KMS-11 (cell line): ENCODE measurements around the gene TMEM92.

Source experiments
- H2AFZ ChIP-seq: fragments of 200-600 bp; sonication (generic); 2 replicates; pipeline ENCODE4 v1.6.1; 2016; ENCODE audit warnings: antibody characterized with exemption, mixed run types, low read depth
- H3K27ac ChIP-seq: fragments of 200-600 bp; sonication (generic); 2 replicates; pipeline ENCODE4 v1.6.1; 2016; ENCODE audit warnings: mild to moderate bottlenecking, mixed run types
- H3K27me3 ChIP-seq: fragments of 200-600 bp; sonication (generic); 2 replicates; pipeline ENCODE4 v1.6.1; 2017; ENCODE audit warnings: mild to moderate bottlenecking, low read depth, mixed run types, moderate library complexity; ENCODE audit not compliant: insufficient read depth
- H3K36me3 ChIP-seq: fragments of 200-600 bp; sonication (generic); 2 replicates; pipeline ENCODE4 v1.6.1; 2017; ENCODE audit warnings: mild to moderate bottlenecking, mixed run types; ENCODE audit not compliant: insufficient read depth
- H3K4me1 ChIP-seq: fragments of 200-600 bp; sonication (generic); 2 replicates; pipeline ENCODE4 v1.6.1; 2016; ENCODE audit warnings: mild to moderate bottlenecking, low read depth, mixed run types; ENCODE audit not compliant: poor library complexity, severe bottlenecking
- H3K4me2 ChIP-seq: fragments of 200-600 bp; sonication (generic); 2 replicates; pipeline ENCODE4 v1.7.0; 2016; ENCODE audit warnings: mild to moderate bottlenecking, mixed run types
- H3K4me3 ChIP-seq: fragments of 200-600 bp; sonication (generic); IDR thresholded peaks from 2 replicates; pipeline ENCODE4 v1.6.1; 2017; ENCODE audit warnings: low read depth, low read length, mixed read lengths; ENCODE audit not compliant: insufficient read depth
- H3K79me2 ChIP-seq: fragments of 200-600 bp; sonication (generic); 2 replicates; pipeline ENCODE4 v1.6.1; 2016; ENCODE audit warnings: low read depth, mixed run types; ENCODE audit not compliant: insufficient read depth
- H3K9ac ChIP-seq: fragments of 200-600 bp; sonication (generic); 2 replicates; pipeline ENCODE4 v1.6.1; 2016; ENCODE audit warnings: mild to moderate bottlenecking, mixed run types
- H4K20me1 ChIP-seq: fragments of 200-600 bp; sonication (generic); 2 replicates; pipeline ENCODE4 v1.6.1; 2016; ENCODE audit warnings: mild to moderate bottlenecking, mixed run types; ENCODE audit not compliant: insufficient read depth
- TF ChIP-seq, protein P1 (sequence below): fragments of 200-600 bp; sonication (generic); conservative IDR thresholded peaks from 2 replicates; pipeline ENCODE4 v1.6.1; 2017; ENCODE audit warnings: low read depth, mild to moderate bottlenecking, antibody characterized with exemption, low read length, moderate library complexity, mixed read lengths

TMEM92 gene

DNA sequence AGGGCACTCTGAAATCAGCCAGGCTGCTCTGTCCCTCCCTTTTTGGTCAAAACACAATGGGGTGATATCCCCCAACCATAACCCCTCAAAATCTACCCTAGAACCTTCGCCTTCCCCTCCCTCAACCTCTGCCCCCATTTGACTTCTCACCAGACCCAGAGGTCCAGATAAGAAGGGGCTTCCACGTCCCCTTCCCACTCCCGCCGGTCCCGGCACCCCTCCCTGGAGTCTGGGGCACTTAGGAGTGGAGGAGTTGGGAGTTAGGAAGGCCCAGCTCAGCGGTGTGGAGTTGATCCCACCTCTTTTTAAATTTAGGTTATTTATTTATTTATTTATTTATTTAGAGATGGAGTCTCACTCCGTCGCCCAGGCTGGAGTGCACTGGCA, 619 bp upstream of the TMEM92 start:
- Histone ChIP-seq H3K4me1 (peaks cover 6% of the 10 kb centered on the region), H3K9ac (no peak overlapping the region), H3K79me2 (no peaks in the 10 kb centered on the region), H4K20me1 (no peaks in the 10 kb centered on the region), H2AFZ (peak overlapping the region; percentile 87; the same call in 1 of the 2 replicates), H3K4me3 (no peak overlapping the region), H3K36me3 (no peaks in the 10 kb centered on the region), H3K27me3 (peaks cover 55% of the 10 kb centered on the region), H3K4me2 (peak overlapping the region; percentile 70; the same call in 1 of the 2 replicates), H3K27ac (no peak overlapping the region)
- TF ChIP-seq, protein P1, sequence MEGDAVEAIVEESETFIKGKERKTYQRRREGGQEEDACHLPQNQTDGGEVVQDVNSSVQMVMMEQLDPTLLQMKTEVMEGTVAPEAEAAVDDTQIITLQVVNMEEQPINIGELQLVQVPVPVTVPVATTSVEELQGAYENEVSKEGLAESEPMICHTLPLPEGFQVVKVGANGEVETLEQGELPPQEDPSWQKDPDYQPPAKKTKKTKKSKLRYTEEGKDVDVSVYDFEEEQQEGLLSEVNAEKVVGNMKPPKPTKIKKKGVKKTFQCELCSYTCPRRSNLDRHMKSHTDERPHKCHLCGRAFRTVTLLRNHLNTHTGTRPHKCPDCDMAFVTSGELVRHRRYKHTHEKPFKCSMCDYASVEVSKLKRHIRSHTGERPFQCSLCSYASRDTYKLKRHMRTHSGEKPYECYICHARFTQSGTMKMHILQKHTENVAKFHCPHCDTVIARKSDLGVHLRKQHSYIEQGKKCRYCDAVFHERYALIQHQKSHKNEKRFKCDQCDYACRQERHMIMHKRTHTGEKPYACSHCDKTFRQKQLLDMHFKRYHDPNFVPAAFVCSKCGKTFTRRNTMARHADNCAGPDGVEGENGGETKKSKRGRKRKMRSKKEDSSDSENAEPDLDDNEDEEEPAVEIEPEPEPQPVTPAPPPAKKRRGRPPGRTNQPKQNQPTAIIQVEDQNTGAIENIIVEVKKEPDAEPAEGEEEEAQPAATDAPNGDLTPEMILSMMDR, result no peak

DNA sequence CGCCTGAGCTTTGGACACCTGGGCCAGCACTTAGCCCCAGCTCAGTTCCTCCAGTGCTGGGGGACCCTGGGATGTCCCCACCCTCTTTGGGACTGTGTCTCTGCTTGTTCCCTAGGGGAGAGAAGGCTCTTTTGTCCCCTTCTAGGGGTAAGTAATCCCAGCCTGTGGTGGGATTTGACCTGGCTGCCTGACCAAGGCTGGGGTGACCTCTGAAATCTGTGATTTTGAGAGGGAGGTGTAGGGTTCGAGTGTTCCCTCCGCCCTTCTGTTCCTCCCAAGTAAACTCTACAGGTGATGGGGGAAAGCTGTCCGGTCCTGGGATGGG, 593 bp downstream of the TMEM92 start:
- peaks cover 63% of the 10 kb centered on the region for H3K27me3 ChIP-seq
- no peaks in the 10 kb centered on the region for H3K79me2 ChIP-seq
- H3K36me3 ChIP-seq, result no peaks in the 10 kb centered on the region
- peaks cover 6% of the 10 kb centered on the region for H3K4me1 ChIP-seq
- H3K4me3 ChIP-seq, result no peak overlapping the region
- no peak overlapping the region for H3K27ac ChIP-seq
- H2AFZ ChIP-seq, result no peak overlapping the region
- H4K20me1 ChIP-seq, result no peaks in the 10 kb centered on the region
- H3K9ac ChIP-seq, result no peak overlapping the region
- no peak overlapping the region for H3K4me2 ChIP-seq
- TF ChIP-seq, protein P1, result no peak

DNA sequence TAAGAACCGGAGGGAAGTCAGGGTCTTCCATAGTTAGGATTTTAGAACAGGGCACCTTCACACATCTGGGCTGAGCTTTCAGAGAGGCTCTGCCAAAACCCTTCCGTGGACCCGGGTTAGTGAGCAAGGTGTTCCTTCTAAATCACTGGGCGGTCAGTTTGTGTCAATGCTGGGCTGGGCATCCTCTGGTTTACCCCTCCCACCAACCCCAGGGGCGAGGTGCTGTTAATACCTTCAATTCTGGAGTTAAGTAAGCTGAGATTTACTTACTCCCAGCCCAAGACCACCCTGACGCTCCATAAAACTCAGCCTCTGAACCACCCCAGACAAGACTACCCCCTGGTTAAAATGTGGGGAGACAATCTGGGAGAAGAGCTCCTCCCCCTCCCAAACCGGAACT, 1.0 kb downstream of the TMEM92 start:
- no peaks in the 10 kb centered on the region for H3K36me3 ChIP-seq
- H3K4me3 ChIP-seq, result no peak overlapping the region
- TF ChIP-seq, protein P1, result no peak
- H3K27me3 ChIP-seq, result peaks cover 63% of the 10 kb centered on the region
- no peaks in the 10 kb centered on the region for H4K20me1 ChIP-seq
- H3K79me2 ChIP-seq, result no peaks in the 10 kb centered on the region
- H3K9ac ChIP-seq, result no peak overlapping the region
- H3K27ac ChIP-seq, result no peak overlapping the region
- peaks cover 6% of the 10 kb centered on the region for H3K4me1 ChIP-seq
- no peak overlapping the region for H3K4me2 ChIP-seq
- no peak overlapping the region for H2AFZ ChIP-seq

DNA sequence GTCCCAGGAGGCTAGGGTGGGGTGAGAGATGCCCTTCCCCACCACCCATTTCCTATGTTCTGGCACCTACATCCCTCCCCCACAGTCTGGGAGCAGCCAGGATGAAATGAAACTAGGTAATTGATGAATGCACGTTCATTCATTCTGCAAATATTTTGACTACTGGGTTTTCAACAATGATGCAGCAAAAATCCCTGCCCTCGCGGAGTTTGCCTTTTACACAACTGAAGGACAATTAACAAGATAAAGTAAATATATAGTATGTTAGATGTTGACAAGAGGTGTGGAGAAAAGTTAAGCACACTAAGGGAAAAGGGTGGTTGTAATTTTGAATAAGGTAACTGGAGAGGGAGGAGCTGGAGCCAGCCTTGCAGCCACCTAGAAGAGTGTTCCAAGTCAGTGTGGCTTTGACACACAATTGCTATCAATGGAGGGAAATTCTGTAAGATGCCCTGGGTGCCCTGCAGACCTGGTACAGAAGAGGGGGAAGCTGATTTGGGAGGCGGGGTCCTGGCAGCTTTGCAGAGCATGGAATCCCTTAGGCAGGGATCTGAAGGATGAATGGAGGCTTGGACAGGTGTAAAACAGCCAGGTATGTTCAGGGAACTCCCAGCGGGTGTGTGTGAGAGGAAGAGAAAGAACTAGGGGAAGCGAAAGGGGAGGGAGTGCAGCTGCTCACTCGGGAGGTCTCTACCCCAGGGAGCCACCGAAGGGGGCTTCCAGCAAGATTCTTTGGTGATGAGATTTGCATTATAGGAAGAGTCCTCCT, 2.5 kb downstream of the TMEM92 start:
- Histone ChIP-seq H3K4me2 (no peak overlapping the region), H3K4me3 (no peak overlapping the region), H3K9ac (no peak overlapping the region), H3K4me1 (peaks cover 6% of the 10 kb centered on the region), H4K20me1 (no peaks in the 10 kb centered on the region), H3K27ac (no peak overlapping the region), H2AFZ (no peak overlapping the region), H3K79me2 (no peaks in the 10 kb centered on the region), H3K27me3 (peaks cover 77% of the 10 kb centered on the region), H3K36me3 (no peaks in the 10 kb centered on the region)
- TF ChIP-seq, protein P1, result no peak
